ENCODE data around the gene AFAP1L2.

Gene AFAP1L2

DNA sequence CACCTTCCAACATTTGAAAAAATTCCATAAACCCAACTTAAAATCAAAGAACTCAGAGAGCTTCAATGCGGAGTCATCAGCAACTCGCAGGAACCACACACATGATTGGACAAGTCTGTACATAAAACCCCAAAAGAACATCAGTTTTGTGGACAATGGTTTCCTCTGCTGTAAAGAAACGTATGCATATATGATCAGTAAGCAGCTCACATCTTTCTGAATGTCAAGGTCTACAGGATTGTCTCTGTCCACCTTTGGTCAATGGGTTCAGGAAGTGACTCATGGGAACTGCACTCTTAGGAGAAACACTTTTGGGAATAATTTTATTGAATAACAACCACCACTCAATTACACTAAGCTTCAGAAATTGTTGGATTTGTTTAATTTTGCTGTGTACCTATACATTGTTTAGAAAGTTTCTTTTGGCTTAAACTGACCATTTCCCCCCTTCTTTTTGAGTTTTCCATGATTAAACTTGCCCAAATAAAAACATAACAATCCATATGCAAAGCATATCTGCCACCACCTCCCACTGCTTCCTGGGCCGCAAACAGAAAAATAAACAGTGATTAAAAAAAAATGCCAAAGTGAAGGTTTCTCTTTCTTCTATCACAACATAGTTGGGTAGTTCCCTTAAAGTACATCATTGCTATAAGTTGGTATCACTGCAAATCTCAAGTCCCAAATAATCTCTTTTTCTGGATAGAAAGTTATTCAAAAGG, 27.3 kb upstream of the AFAP1L2 start:
- no peak for TF ChIP-seq POLR2A (IDR thresholded peaks at IDR 0.05; ENCODE audit: low read depth, low read length)
- no peak for TF ChIP-seq POLR2AphosphoS5 (IDR thresholded peaks at IDR 0.05; ENCODE audit: low read depth, low read length)
- TF ChIP-seq TAF1 (IDR thresholded peaks at IDR 0.05; ENCODE audit: borderline replicate concordance, low read depth, low read length): no peak
- FAIRE-seq: no peak

DNA sequence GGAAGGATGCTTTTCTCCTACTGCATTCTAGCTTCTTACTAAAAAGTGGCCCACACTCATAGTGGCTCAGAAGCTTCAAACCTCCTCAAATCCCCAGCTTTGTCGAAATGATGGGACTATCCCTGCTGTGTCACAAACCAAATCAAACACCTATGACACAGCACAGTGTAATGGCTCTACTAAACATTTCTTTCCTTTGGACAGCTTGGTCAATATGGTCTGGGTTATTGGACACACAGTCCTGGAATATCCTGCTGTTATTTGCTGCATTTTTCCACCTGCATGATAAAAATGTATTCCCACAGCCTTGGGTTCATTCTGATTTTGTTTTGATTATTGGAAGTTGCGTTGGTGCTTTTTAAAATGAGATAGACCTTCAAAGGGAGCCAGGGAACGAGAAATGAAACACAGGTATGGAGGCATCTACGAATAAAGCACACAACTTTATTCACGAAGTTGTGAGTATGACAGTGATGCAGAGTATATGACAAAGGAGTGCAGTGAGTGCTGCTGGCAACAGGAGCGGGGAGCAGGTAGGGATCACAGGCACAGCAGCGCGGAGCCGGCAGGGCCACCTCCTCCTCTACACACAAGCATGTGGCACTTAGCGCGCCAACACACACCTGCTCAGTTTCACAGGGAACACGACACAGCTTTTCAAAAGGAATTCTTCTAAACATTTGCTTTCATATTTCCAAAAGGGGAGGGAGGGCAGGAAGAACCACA, 26.5 kb upstream of the AFAP1L2 start:
- FAIRE-seq (no peak), DNase-seq (ENCODE audit: insufficient read length) (no peak)
- TF ChIP-seq TAF1 (IDR thresholded peaks at IDR 0.05; ENCODE audit: borderline replicate concordance, low read depth, low read length): no peak
- no peak for TF ChIP-seq POLR2AphosphoS5 (IDR thresholded peaks at IDR 0.05; ENCODE audit: low read depth, low read length)
- no peak for TF ChIP-seq POLR2A (IDR thresholded peaks at IDR 0.05; ENCODE audit: low read depth, low read length)

More for the DNA sequence above, 27.3 kb upstream of the AFAP1L2 start:
- no peak for DNase-seq (ENCODE audit: insufficient read length)

DNA sequence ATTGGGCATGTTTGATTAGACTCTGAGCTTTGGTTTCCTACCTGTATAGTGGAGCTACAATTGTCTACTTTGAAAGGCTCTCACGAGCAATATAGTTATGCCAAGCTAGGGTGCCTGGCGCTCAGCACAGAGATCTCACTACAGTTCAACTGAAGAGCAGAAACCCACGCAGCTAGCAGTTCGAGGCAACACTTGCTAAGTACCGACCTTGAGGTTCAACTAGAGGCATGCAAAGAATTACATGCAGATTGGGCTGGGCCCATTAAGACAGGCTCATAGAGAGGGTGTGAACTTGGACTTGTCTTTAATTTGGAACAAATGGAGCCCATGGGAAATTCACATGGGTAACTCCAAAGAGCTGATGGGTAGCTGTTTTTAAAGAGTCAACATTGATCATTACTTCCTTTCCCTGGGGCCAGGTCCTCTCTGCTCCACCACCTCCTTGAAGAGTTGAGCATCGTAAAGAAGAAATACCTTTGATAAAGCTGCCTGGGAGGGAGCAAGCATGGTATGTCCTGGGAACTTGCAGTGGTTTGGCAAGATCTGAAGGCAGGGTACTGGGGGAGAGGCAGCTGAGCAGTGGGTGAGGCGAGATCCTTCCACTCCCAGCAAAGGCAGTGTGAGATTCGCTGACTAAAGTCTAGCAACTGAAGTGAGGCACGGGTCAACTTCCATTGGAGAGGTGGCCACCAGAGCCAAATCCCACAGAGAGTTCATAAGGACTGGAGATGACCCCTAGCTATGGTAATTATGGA, 25.5 kb upstream of the AFAP1L2 start:
- FAIRE-seq (no peak), DNase-seq (ENCODE audit: insufficient read length) (no peak)
- TF ChIP-seq POLR2AphosphoS5 (IDR thresholded peaks at IDR 0.05; ENCODE audit: low read depth, low read length): no peak
- TF ChIP-seq TAF1 (IDR thresholded peaks at IDR 0.05; ENCODE audit: borderline replicate concordance, low read depth, low read length): no peak

DNA sequence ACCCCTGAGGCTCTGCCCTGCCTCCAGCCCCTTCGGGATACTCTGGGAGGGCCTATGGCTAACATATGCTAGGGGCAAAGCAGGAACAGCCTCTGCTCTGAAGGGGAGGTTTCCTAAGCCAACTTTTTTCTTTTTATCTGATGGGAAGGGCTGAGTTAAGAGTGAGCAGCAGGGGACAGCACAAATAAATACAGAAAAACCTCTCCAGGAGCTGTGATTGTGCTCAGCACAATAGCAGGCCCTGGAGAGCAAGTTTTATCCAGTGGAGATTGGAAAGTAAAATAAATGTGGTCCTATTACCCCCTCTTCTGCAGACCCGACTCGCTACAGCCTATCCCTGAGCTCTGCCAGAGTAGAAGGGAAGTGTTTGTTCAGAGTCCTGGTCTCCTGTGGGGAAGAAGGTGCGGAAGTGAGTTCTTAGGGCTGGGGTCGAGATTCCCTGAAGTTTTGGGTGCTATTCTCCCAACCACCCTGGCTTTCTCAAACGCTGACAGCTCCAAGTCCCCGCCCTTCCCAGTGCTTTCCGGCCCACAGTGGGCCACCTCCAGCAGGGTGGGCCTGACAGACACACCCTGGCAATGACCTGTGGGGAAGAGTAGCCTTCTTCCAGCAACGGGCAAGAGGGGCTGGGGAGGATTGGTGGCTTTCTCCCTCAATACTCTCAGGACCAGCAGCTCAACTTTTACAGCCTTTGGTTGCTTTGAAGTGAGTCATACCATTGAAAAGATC, 23.0 kb upstream of the AFAP1L2 start:
- TF ChIP-seq TAF1 (IDR thresholded peaks at IDR 0.05; ENCODE audit: borderline replicate concordance, low read depth, low read length) (no peak), POLR2AphosphoS5 (IDR thresholded peaks at IDR 0.05; ENCODE audit: low read depth, low read length) (no peak), POLR2A (IDR thresholded peaks at IDR 0.05; ENCODE audit: low read depth, low read length) (no peak)
- DNase-seq (ENCODE audit: insufficient read length): no peak
- FAIRE-seq: no peak

DNA sequence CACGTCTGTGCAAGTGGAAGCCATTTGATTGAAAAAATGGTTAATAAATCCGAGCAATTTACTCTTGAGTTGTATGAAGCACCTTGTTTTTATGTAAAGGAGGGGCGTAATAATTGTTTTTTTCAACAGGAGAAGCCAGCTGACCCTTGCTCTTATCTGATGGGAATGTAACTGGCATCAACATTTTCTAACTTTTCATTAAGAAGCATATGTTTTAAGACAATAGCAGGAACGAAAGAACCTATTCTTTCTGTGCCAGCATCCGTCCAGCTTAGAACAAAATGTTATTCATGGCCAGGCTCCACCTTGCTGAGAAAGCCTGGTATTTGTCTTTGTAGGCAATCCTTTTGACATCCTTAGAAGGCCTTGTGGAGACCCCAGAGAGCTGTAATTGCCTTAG, 22.2 kb upstream of the AFAP1L2 start:
- no peak for FAIRE-seq
- no peak for DNase-seq (ENCODE audit: insufficient read length)

DNA sequence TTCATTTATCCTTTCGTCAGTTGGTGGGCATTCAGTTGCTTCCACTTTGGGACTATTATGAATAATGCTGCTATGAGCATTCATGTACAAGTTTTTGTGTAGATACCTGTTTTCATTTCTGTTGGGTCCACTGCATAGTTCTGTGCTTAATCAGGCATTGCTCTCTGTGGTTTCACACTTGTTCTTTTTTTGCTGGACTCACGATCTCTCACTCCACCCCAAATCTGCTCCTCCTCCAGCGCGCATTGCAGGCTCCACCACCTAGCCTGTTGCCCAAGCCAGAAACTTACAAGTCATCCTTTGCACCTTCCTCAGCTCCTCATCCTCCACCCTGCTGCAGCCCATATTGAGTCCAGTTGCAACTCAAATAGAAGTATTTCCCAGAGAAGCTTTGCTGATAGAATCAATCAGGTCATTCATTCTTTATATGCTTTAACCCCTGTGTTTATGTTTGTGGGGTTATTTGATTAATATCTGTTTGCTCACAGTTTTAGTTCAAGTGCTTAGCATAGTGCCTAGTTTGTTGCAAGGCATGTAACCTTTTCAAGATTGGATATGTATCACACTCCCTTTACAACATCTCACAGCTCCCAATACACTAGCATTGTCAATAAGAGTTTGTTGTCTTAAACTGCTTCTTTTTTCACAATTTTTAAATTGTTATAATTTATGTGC, 16.6 kb upstream of the AFAP1L2 start:
- DNase-seq (ENCODE audit: insufficient read length): no peak
- FAIRE-seq: no peak
- TF ChIP-seq POLR2AphosphoS5 (IDR thresholded peaks at IDR 0.05; ENCODE audit: low read depth, low read length) (no peak), TAF1 (IDR thresholded peaks at IDR 0.05; ENCODE audit: borderline replicate concordance, low read depth, low read length) (no peak), POLR2A (IDR thresholded peaks at IDR 0.05; ENCODE audit: low read depth, low read length) (no peak)

More for the DNA sequence above, 22.2 kb upstream of the AFAP1L2 start:
- no peak for TF ChIP-seq POLR2AphosphoS5 (IDR thresholded peaks at IDR 0.05; ENCODE audit: low read depth, low read length)
- no peak for TF ChIP-seq TAF1 (IDR thresholded peaks at IDR 0.05; ENCODE audit: borderline replicate concordance, low read depth, low read length)
- no peak for TF ChIP-seq POLR2A (IDR thresholded peaks at IDR 0.05; ENCODE audit: low read depth, low read length)

DNA sequence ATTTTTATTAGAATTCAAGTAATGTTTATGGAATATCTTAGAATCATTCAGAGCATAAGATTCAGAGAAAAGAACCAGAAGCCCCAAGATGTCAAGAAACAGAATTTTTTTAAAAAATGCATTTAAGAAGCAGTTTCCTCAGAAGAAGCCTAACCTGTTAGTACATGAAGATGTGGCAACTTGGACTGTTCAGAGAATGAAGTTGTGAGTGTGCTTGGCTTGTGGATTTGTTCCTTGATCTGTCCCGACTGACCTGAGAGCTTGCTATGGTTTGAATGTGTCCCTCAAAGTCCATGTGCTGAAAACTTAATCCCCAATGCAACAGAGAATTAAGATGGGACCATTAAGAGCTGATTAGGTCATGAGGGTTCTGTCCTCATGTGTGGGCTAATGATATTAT, 13.8 kb upstream of the AFAP1L2 start:
- TF ChIP-seq TAF1 (IDR thresholded peaks at IDR 0.05; ENCODE audit: borderline replicate concordance, low read depth, low read length) (no peak), POLR2AphosphoS5 (IDR thresholded peaks at IDR 0.05; ENCODE audit: low read depth, low read length) (no peak), POLR2A (IDR thresholded peaks at IDR 0.05; ENCODE audit: low read depth, low read length) (no peak)
- FAIRE-seq: no peak
- no peak for DNase-seq (ENCODE audit: insufficient read length)

DNA sequence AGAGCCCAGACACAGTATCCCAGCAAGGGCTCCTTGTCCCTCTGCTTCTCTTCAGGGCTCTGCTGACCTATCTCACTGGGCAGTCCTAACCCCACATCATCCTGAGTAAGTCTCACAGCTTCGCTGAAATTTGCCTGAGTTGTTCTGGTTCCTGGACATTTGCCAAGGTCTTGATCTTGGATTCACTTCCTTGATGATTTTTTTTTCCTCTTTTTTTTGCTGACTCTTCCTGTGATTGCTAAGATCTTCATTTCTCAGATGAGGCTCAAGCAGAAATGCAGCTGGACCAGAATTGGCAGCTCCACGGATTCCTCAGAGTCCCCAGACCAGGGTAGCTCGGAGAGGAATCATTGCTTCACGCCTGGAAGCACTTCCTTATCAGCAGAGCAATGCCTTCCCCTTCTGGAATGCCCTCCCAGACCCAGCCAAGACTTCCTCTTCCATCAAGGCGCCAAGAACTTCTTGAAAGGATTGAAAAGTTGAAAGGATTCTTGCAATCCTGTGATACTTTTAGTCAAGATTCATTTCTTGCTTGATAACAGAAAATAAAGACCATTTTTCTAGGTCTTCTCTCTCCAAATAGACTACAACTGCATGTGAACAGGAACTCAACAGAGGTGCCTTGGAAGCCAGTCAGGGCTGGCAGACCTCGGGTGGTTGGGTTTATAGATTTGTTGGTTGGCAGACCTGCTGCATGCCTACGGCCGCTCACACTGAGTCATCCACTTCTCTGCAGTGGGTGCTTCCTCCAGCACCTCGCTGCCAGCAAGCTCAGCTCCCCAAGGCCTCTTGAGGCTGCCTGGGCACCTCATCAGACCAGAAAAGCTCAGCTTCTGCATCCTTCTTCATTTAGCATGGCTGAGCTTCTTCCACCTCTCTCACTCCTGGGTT, 8.8 kb upstream of the AFAP1L2 start:
- no peak for DNase-seq (ENCODE audit: insufficient read length)
- no peak for FAIRE-seq
- no peak for TF ChIP-seq POLR2AphosphoS5 (IDR thresholded peaks at IDR 0.05; ENCODE audit: low read depth, low read length)
- TF ChIP-seq POLR2A (IDR thresholded peaks at IDR 0.05; ENCODE audit: low read depth, low read length): no peak
- no peak for TF ChIP-seq TAF1 (IDR thresholded peaks at IDR 0.05; ENCODE audit: borderline replicate concordance, low read depth, low read length)

DNA sequence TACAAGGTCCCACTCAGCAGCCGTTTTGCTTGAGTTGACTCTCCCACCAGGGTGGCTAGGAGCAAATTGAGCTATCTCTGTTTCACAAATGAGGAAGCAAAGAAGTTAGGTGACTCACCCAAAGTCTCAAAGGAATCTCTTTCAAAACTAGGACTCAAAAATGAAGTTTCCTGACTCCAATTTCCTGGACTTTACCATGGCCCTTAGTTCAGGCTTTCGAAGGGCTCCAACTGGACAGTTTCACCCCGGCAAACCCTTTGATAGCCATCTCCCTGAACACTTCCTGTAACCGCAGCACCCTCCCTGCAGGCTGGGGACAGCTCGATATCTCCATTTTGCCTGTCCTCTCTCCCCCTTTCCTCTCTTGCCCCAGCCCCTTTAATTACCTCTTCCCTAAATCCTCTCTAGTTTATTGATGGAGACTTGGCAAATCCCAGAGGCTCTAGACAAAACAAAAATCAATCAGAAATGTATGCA, 4.7 kb upstream of the AFAP1L2 start:
- DNase-seq (ENCODE audit: insufficient read length): no peak
- TF ChIP-seq TAF1 (IDR thresholded peaks at IDR 0.05; ENCODE audit: borderline replicate concordance, low read depth, low read length) (no peak), POLR2A (IDR thresholded peaks at IDR 0.05; ENCODE audit: low read depth, low read length) (no peak), POLR2AphosphoS5 (IDR thresholded peaks at IDR 0.05; ENCODE audit: low read depth, low read length) (no peak)
- FAIRE-seq: no peak
